Right cardiac atrium (tissue), 5 donors: ENCODE data around the gene CFAP54. TPM values are rescaled to one million over a fixed set of nuclear protein-coding genes. Genes with fewer than 3 reads are reported as not detected.

Experiments used
- ATAC-seq, 2 donors: fragments of 200-7000 bp; cut with Tn5 transposase; one replicate each; pipeline versions ENCODE4 v1.8.0 to v1.9.1; 2020; ENCODE audit warnings: moderate library complexity in 2 of 2, mild to moderate bottlenecking in 1 of 2
- DNase-seq, 3 donors: peaks; one replicate each; pipeline ENCODE4 v3.0.0-alpha.2; 2020
- H3K27ac ChIP-seq: one replicate; pipeline ENCODE4 v1.5.1; 2013; ENCODE audit warnings: mild to moderate bottlenecking, low read length, control low read depth, moderate library complexity
- H3K27me3 ChIP-seq: one replicate; pipeline ENCODE4 v1.6.1; 2013; ENCODE audit not compliant: control insufficient read depth, insufficient read depth
- H3K4me1 ChIP-seq: one replicate; pipeline ENCODE4 v1.6.1; 2013; ENCODE audit warnings: low read length; ENCODE audit not compliant: control insufficient read depth, insufficient read depth
- H3K4me3 ChIP-seq: one replicate; pipeline ENCODE4 v1.5.1; 2013; ENCODE audit warnings: low read length, control low read depth
- H3K9me3 ChIP-seq: one replicate; pipeline ENCODE4 v1.6.1; 2013; ENCODE audit warnings: low read length; ENCODE audit not compliant: control insufficient read depth
- WGBS: extraction: QIAGEN DNeasy Blood & Tissue Kit; methylation state at CpG from one replicate; pipeline ENCODE4 v1.1.7; 2013; 5-methylcytosine and 5-hydroxymethylcytosine counted together
- intact Hi-C, 4 donors: fragments of 100-400 bp; cut with DNase I; formaldehyde crosslinking; loops; one replicate each; pipeline versions ENCODE4 v1.11.0 to v1.14.0; 2022 to 2023
- polyA plus RNA-seq: library from polyadenylated mRNA; stranded (reverse); fragments of 200-250 nt; gene quantifications from one replicate; pipeline ENCODE4 v1.2.3, GENCODE V29; 2013
- total RNA-seq, 4 donors: library from RNA; stranded (reverse); fragmentation: NEBNext Ultra II Directional; extraction: Animal tissue kit (Norgen Biotek cat#: 25700); gene quantifications; one replicate each; pipeline ENCODE4 v1.2.1, GENCODE V29; 2021
- donor health status: healthy with polysubstance abuse.
- donor health status: DM: no; HTN: yes; CAD: no.
- donor health status: DM: no; HTN: no; CAD: no.
- donor health status: DM: no; HTN: yes; CAD: no; lungs with severe emphysema.
- donor health status: DM: yes; HTN: yes; CAD: no.

CFAP54 gene
- total and polyA plus RNA-seq, 5 donors = 0.14 to 0.42 (median 0.28) TPM

GRCh38 chr12:96872961-96873360 lies 383.6 kb downstream of the CFAP54 start:
- Histone ChIP-seq H3K27me3 (no peaks in the 10 kb centered on the region), H3K27ac (no peak overlapping the region), H3K4me3 (no peak overlapping the region), H3K9me3 (no peaks in the 10 kb centered on the region), H3K4me1 (no peaks in the 10 kb centered on the region)
- intact Hi-C loops = no loop called here
- ATAC-seq (no peak), DNase-seq (no peak)

GRCh38 chr12:96874211-96874610 lies 384.8 kb downstream of the CFAP54 start:
- Histone ChIP-seq H3K27ac (no peak overlapping the region), H3K4me3 (no peak overlapping the region), H3K4me1 (no peaks in the 10 kb centered on the region), H3K9me3 (no peaks in the 10 kb centered on the region), H3K27me3 (no peaks in the 10 kb centered on the region)
- ATAC-seq (no peak), DNase-seq (no peak)
- intact Hi-C loops = no loop called here
- WGBS = 88% methylated on average over 2 of the region's 2 CpGs

GRCh38 chr12:96876966-96877365 lies 387.6 kb downstream of the CFAP54 start:
- no peaks in the 10 kb centered on the region for H3K9me3 ChIP-seq
- ATAC-seq (no peak), DNase-seq (no peak)
- no peak overlapping the region for H3K4me3 ChIP-seq
- WGBS = 90% methylated on average over 3 of the region's 3 CpGs
- H3K27ac ChIP-seq = no peak overlapping the region
- H3K27me3 ChIP-seq = no peaks in the 10 kb centered on the region
- no peaks in the 10 kb centered on the region for H3K4me1 ChIP-seq
- intact Hi-C loops = no loop called here

GRCh38 chr12:96878704-96879103 lies 389.3 kb downstream of the CFAP54 start:
- Histone ChIP-seq H3K27ac (no peak overlapping the region), H3K4me1 (no peaks in the 10 kb centered on the region), H3K27me3 (no peaks in the 10 kb centered on the region), H3K4me3 (no peak overlapping the region), H3K9me3 (no peaks in the 10 kb centered on the region)
- intact Hi-C loops = no loop called here
- ATAC-seq = no peak
- WGBS = 60% methylated on average over 1 of the region's 1 CpG
- no peak for DNase-seq

GRCh38 chr12:96879301-96879700 lies 389.9 kb downstream of the CFAP54 start:
- intact Hi-C loops = no loop called here
- Histone ChIP-seq H3K4me3 (no peak overlapping the region), H3K27me3 (no peaks in the 10 kb centered on the region), H3K27ac (no peak overlapping the region), H3K9me3 (no peaks in the 10 kb centered on the region), H3K4me1 (no peaks in the 10 kb centered on the region)
- no peak for DNase-seq
- ATAC-seq = no peak
- 79% methylated on average over 4 of the region's 4 CpGs for WGBS

GRCh38 chr12:96880220-96880619 lies 390.8 kb downstream of the CFAP54 start:
- H3K9me3 ChIP-seq = no peaks in the 10 kb centered on the region
- no peak overlapping the region for H3K4me3 ChIP-seq
- 81% methylated on average over 3 of the region's 3 CpGs for WGBS
- intact Hi-C loops = no loop called here
- ATAC-seq (no peak), DNase-seq (no peak)
- H3K4me1 ChIP-seq = no peaks in the 10 kb centered on the region
- no peaks in the 10 kb centered on the region for H3K27me3 ChIP-seq
- no peak overlapping the region for H3K27ac ChIP-seq

- H3K9me3 ChIP-seq = no peaks in the 10 kb centered on the region
- no peak for DNase-seq
- H3K27me3 ChIP-seq = no peaks in the 10 kb centered on the region
- no peak for ATAC-seq
- H3K27ac ChIP-seq = no peak overlapping the region
- H3K4me1 ChIP-seq = no peaks in the 10 kb centered on the region
- intact Hi-C loops = no loop called here
- no peak overlapping the region for H3K4me3 ChIP-seq
Measured at GRCh38 chr12:96881608-96882007, 392.2 kb downstream of the CFAP54 start.

- 65% methylated on average over 2 of the region's 2 CpGs for WGBS
- no peaks in the 10 kb centered on the region for H3K4me1 ChIP-seq
- ATAC-seq (no peak), DNase-seq (no peak)
- no peak overlapping the region for H3K4me3 ChIP-seq
- H3K27ac ChIP-seq = no peak overlapping the region
- no peaks in the 10 kb centered on the region for H3K9me3 ChIP-seq
- no peaks in the 10 kb centered on the region for H3K27me3 ChIP-seq
- intact Hi-C loops = no loop called here
Measured at GRCh38 chr12:96882862-96883261, 393.5 kb downstream of the CFAP54 start.

- WGBS = 90% methylated on average over 4 of the region's 4 CpGs
- no peaks in the 10 kb centered on the region for H3K4me1 ChIP-seq
- H3K27me3 ChIP-seq = no peaks in the 10 kb centered on the region
Measured at GRCh38 chr12:96883571-96883970, 394.2 kb downstream of the CFAP54 start.

GRCh38 chr12:96886998-96887677 lies 397.8 kb downstream of the CFAP54 start:
- H3K9me3 ChIP-seq = no peaks in the 10 kb centered on the region
- H3K27me3 ChIP-seq = no peaks in the 10 kb centered on the region
- no peak for ATAC-seq
- H3K27ac ChIP-seq = no peak overlapping the region
- WGBS = 50% methylated on average over 4 of the region's 4 CpGs
- H3K4me1 ChIP-seq = no peaks in the 10 kb centered on the region
- DNase-seq = peak in 2 of 3 donors; percentile 38 to 51
- intact Hi-C loops = no loop called here
- H3K4me3 ChIP-seq = no peak overlapping the region

More at GRCh38 chr12:96883571-96883970, 394.2 kb downstream of the CFAP54 start:
- no peaks in the 10 kb centered on the region for H3K9me3 ChIP-seq
- no peak overlapping the region for H3K4me3 ChIP-seq
- no peak for ATAC-seq
- intact Hi-C loops = no loop called here
- DNase-seq = no peak
- no peak overlapping the region for H3K27ac ChIP-seq

GRCh38 chr12:96889273-96889933 lies 400.0 kb downstream of the CFAP54 start:
- Histone ChIP-seq H3K4me1 (no peaks in the 10 kb centered on the region), H3K27ac (no peak overlapping the region), H3K27me3 (no peaks in the 10 kb centered on the region), H3K4me3 (no peak overlapping the region), H3K9me3 (no peaks in the 10 kb centered on the region)
- intact Hi-C loops = no loop called here
- DNase-seq (no peak), ATAC-seq (no peak)
- WGBS = 37% methylated on average over 5 of the region's 5 CpGs
